K562 (cell line): ENCODE measurements around the gene CCDC85C.

ENCODE experiments used
- EZH2 ChIP-seq: IDR thresholded peaks from 2 replicates; pipeline ENCODE4 v1.6.1; 2012; ENCODE audit warnings: low read depth, mild to moderate bottlenecking, inconsistent platforms, low read length, borderline replicate concordance
- GATA2 ChIP-seq: sonication (generic); formaldehyde crosslinking; IDR thresholded peaks from 2 replicates; pipeline ENCODE4 v1.4.0; 2020; ENCODE audit warnings: mild to moderate bottlenecking, missing genetic modification reagents
- HEY1 ChIP-seq: fragments of 250-450 bp; sonication (Bioruptor Pico); IDR thresholded peaks from 2 replicates; pipeline ENCODE4 v1.5.0; 2020; ENCODE audit warnings: mild to moderate bottlenecking, moderate library complexity, borderline replicate concordance
- NR2C1 ChIP-seq, 2 experiments: fragments of 450-650 bp; IDR thresholded peaks; 2 replicates each; pipeline ENCODE4 v1.6.1; 2017; ENCODE audit warnings: mild to moderate bottlenecking in 2 of 2, antibody characterized with exemption in 1 of 2, inconsistent platforms in 1 of 2, missing compliant biosample characterization in 1 of 2, missing genetic modification characterization in 1 of 2
- SIRT6 ChIP-seq: IDR thresholded peaks from one replicate; pipeline ENCODE4 v1.6.1; 2012; ENCODE audit warnings: low read depth, mild to moderate bottlenecking, control low read depth, inconsistent platforms, low read length, moderate library complexity
- SMC3 ChIP-seq: conservative IDR thresholded peaks from 2 replicates; pipeline ENCODE4 v1.6.1; 2011; ENCODE audit warnings: low read depth, low read length, improper control_type of control experiment; ENCODE audit not compliant: insufficient read depth
- ZFP36 ChIP-seq: fragments of 150-350 bp; IDR thresholded peaks from 2 replicates; pipeline ENCODE4 v1.6.1; 2018; ENCODE audit warnings: low read length, low read depth; ENCODE audit not compliant: partially characterized antibody
- ZNF785 ChIP-seq: fragments of 250-450 bp; sonication (Bioruptor Pico); IDR thresholded peaks from 2 replicates; pipeline ENCODE4 v1.4.0; 2020; ENCODE audit warnings: mild to moderate bottlenecking
- TF ChIP-seq, protein P1 (sequence below): fragments of 450-650 bp; IDR thresholded peaks from 2 replicates; pipeline ENCODE4 v1.6.1; 2016
- TF ChIP-seq, protein P2 (sequence below): fragments of 450-650 bp; formaldehyde crosslinking; conservative IDR thresholded peaks from 2 replicates; pipeline ENCODE4 v1.4.0; 2022; ENCODE audit warnings: mild to moderate bottlenecking, missing genetic modification characterization
- TF ChIP-seq, protein P3 (sequence below), 2 experiments: IDR thresholded peaks; 2 replicates each; pipeline ENCODE4 v1.6.1; 2012; ENCODE audit warnings: improper control_type of control experiment in 2 of 2, low read depth in 2 of 2, low read length in 2 of 2, borderline replicate concordance in 1 of 2
- TF ChIP-seq, protein P4 (sequence below), 3 experiments: IDR thresholded peaks in 2 of 3; conservative IDR thresholded peaks in 1 of 3; 2 replicates each; pipeline ENCODE4 v1.5.1; 2011 to 2012; ENCODE audit warnings: low read length in 3 of 3, mild to moderate bottlenecking in 3 of 3, control low read depth in 2 of 3, improper control_type of control experiment in 1 of 3, inconsistent platforms in 1 of 3, low read depth in 1 of 3, mixed read lengths in 1 of 3, moderate library complexity in 1 of 3; ENCODE audit not compliant: insufficient read depth in 2 of 3
- TF ChIP-seq, protein P5 (sequence below), 2 experiments: fragments of 450-650 bp; IDR thresholded peaks; 2 replicates each; pipeline ENCODE4 v1.6.1; 2016
- TF ChIP-seq, protein P6 (sequence below): fragments of 250-450 bp; sonication (Bioruptor Pico); IDR thresholded peaks from 2 replicates; pipeline ENCODE4 v1.5.1; 2021; ENCODE audit warnings: mild to moderate bottlenecking

DNA sequence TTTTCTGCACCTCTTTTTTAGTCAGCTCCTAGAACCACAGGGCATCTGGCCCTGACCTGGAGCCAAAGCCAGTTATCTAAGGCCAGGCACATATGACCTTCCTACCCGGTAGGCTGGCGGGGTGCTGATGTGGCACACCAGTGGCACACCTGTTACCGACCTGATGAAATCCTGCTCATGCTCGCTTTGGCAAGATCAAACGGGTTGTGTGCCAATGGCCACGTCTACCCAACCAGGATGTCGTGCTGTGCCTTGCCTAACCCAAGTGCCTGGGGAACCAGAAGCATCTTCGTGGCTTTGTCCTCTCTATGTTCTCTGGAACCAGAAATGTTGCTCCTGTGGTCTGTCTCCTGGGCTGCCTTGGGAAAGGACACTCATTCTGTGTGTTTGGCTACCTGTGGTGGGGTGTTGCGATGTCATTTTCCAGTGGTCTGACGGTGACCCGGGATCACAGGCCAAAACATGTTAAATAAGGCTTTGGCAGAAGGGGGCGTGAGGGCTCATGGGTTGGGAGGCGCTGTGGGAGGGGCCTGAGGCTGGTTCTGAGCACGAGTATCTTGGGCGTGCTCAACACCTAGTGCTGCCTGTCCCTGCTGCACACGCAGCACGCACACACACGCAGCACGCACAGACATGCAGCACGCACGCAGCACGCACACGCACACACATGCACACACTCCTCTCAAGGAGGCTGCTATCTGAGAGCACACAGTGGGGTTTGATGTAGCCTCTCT, 94.9 kb downstream of the CCDC85C start:
- TF ChIP-seq, protein P1, sequence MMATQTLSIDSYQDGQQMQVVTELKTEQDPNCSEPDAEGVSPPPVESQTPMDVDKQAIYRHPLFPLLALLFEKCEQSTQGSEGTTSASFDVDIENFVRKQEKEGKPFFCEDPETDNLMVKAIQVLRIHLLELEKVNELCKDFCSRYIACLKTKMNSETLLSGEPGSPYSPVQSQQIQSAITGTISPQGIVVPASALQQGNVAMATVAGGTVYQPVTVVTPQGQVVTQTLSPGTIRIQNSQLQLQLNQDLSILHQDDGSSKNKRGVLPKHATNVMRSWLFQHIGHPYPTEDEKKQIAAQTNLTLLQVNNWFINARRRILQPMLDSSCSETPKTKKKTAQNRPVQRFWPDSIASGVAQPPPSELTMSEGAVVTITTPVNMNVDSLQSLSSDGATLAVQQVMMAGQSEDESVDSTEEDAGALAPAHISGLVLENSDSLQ: no peak
- TF ChIP-seq, protein P2, sequence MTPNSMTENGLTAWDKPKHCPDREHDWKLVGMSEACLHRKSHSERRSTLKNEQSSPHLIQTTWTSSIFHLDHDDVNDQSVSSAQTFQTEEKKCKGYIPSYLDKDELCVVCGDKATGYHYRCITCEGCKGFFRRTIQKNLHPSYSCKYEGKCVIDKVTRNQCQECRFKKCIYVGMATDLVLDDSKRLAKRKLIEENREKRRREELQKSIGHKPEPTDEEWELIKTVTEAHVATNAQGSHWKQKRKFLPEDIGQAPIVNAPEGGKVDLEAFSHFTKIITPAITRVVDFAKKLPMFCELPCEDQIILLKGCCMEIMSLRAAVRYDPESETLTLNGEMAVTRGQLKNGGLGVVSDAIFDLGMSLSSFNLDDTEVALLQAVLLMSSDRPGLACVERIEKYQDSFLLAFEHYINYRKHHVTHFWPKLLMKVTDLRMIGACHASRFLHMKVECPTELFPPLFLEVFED: no peak
- TF ChIP-seq SIRT6 (no peak), GATA2 (CRISPR knock-in tag) (no peak), HEY1 (no peak), SMC3 (no peak), NR2C1 (IDR thresholded peaks at IDR 0.05) (no peak), NR2C1 (tag; IDR thresholded peaks at IDR 0.05) (no peak), EZH2 (no peak), ZNF785 (CRISPR knock-in tag) (no peak), ZFP36 (no peak)
- TF ChIP-seq, protein P3, sequence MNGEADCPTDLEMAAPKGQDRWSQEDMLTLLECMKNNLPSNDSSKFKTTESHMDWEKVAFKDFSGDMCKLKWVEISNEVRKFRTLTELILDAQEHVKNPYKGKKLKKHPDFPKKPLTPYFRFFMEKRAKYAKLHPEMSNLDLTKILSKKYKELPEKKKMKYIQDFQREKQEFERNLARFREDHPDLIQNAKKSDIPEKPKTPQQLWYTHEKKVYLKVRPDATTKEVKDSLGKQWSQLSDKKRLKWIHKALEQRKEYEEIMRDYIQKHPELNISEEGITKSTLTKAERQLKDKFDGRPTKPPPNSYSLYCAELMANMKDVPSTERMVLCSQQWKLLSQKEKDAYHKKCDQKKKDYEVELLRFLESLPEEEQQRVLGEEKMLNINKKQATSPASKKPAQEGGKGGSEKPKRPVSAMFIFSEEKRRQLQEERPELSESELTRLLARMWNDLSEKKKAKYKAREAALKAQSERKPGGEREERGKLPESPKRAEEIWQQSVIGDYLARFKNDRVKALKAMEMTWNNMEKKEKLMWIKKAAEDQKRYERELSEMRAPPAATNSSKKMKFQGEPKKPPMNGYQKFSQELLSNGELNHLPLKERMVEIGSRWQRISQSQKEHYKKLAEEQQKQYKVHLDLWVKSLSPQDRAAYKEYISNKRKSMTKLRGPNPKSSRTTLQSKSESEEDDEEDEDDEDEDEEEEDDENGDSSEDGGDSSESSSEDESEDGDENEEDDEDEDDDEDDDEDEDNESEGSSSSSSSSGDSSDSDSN (IDR thresholded peaks at IDR 0.05; ENCODE audit: borderline replicate concordance in 1 of 2, low read depth in 2 of 2, low read length in 2 of 2): no peak
- TF ChIP-seq, protein P4, sequence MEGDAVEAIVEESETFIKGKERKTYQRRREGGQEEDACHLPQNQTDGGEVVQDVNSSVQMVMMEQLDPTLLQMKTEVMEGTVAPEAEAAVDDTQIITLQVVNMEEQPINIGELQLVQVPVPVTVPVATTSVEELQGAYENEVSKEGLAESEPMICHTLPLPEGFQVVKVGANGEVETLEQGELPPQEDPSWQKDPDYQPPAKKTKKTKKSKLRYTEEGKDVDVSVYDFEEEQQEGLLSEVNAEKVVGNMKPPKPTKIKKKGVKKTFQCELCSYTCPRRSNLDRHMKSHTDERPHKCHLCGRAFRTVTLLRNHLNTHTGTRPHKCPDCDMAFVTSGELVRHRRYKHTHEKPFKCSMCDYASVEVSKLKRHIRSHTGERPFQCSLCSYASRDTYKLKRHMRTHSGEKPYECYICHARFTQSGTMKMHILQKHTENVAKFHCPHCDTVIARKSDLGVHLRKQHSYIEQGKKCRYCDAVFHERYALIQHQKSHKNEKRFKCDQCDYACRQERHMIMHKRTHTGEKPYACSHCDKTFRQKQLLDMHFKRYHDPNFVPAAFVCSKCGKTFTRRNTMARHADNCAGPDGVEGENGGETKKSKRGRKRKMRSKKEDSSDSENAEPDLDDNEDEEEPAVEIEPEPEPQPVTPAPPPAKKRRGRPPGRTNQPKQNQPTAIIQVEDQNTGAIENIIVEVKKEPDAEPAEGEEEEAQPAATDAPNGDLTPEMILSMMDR (IDR thresholded peaks at IDR 0.05 in 2 of 3, conservative IDR thresholded peaks at IDR 0.05 in 1 of 3; ENCODE audit: insufficient read depth in 2 of 3, low read depth in 1 of 3, low read length in 3 of 3): no peak
- TF ChIP-seq, protein P5, sequence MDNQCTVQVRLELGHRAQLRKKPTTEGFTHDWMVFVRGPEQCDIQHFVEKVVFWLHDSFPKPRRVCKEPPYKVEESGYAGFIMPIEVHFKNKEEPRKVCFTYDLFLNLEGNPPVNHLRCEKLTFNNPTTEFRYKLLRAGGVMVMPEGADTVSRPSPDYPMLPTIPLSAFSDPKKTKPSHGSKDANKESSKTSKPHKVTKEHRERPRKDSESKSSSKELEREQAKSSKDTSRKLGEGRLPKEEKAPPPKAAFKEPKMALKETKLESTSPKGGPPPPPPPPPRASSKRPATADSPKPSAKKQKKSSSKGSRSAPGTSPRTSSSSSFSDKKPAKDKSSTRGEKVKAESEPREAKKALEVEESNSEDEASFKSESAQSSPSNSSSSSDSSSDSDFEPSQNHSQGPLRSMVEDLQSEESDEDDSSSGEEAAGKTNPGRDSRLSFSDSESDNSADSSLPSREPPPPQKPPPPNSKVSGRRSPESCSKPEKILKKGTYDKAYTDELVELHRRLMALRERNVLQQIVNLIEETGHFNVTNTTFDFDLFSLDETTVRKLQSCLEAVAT (IDR thresholded peaks at IDR 0.05): no peak
- TF ChIP-seq, protein P6, sequence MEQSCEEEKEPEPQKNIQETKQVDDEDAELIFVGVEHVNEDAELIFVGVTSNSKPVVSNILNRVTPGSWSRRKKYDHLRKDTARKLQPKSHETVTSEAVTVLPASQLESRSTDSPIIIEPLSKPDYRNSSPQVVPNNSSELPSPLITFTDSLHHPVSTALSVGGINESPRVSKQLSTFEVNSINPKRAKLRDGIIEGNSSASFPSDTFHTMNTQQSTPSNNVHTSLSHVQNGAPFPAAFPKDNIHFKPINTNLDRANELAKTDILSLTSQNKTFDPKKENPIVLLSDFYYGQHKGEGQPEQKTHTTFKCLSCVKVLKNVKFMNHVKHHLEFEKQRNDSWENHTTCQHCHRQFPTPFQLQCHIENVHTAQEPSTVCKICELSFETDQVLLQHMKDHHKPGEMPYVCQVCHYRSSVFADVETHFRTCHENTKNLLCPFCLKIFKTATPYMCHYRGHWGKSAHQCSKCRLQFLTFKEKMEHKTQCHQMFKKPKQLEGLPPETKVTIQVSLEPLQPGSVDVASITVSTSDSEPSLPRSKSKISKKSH (CRISPR knock-in tag): no peak
